ENCODE measurements around the gene ITGA5.

Gene ITGA5

GRCh38 chr12:54375259-54375579 is 43.8 kb downstream of the ITGA5 start:
- H3K27me3 Mint-ChIP-seq: no peaks in the 10 kb centered on the region
- no peak overlapping the region for H3K27ac Mint-ChIP-seq
- peaks cover 48% of the 10 kb centered on the region for H3K4me1 Mint-ChIP-seq
- no peaks in the 10 kb centered on the region for H3K9me3 Mint-ChIP-seq
- no peak overlapping the region for H3K4me3 Mint-ChIP-seq
- ATAC-seq (no peak), DNase-seq (no peak)

- no peak overlapping the region for H3K4me3 Mint-ChIP-seq
- no peak for ATAC-seq
- peaks cover 45% of the 10 kb centered on the region for H3K4me1 Mint-ChIP-seq
- no peaks in the 10 kb centered on the region for H3K9me3 Mint-ChIP-seq
- H3K27ac Mint-ChIP-seq: no peak overlapping the region
- no peaks in the 10 kb centered on the region for H3K27me3 Mint-ChIP-seq
- DNase-seq: no peak
Observed at GRCh38 chr12:54374562-54375258, 44.4 kb downstream of the ITGA5 start.

GRCh38 chr12:54373649-54374561 is 45.2 kb downstream of the ITGA5 start:
- peak overlapping the region; percentile 16 to 69 for H3K27ac Mint-ChIP-seq
- peaks cover 45% of the 10 kb centered on the region for H3K4me1 Mint-ChIP-seq
- peak overlapping the region in 1 of 2 donors; percentile 3 for H3K4me3 Mint-ChIP-seq
- DNase-seq (peak in 1 of 2 donors; percentile 40), ATAC-seq (peak; percentile 63)
- no peaks in the 10 kb centered on the region for H3K27me3 Mint-ChIP-seq
- no peaks in the 10 kb centered on the region for H3K9me3 Mint-ChIP-seq

GRCh38 chr12:54372113-54372806 is 46.8 kb downstream of the ITGA5 start:
- no peaks in the 10 kb centered on the region for H3K9me3 Mint-ChIP-seq
- H3K4me1 Mint-ChIP-seq: peaks cover 50% of the 10 kb centered on the region
- H3K4me3 Mint-ChIP-seq: no peak overlapping the region
- DNase-seq (no peak), ATAC-seq (no peak)
- H3K27ac Mint-ChIP-seq: peak overlapping the region; percentile 35 to 72
- no peaks in the 10 kb centered on the region for H3K27me3 Mint-ChIP-seq

GRCh38 chr12:54371328-54372112 is 47.5 kb downstream of the ITGA5 start:
- no peak for DNase-seq
- no peak for ATAC-seq
- no peaks in the 10 kb centered on the region for H3K9me3 Mint-ChIP-seq
- no peaks in the 10 kb centered on the region for H3K27me3 Mint-ChIP-seq
- peaks cover 50% of the 10 kb centered on the region for H3K4me1 Mint-ChIP-seq
- H3K27ac Mint-ChIP-seq: peak overlapping the region; percentile 35 to 72
- no peak overlapping the region for H3K4me3 Mint-ChIP-seq

GRCh38 chr12:54370171-54370730 is 48.8 kb downstream of the ITGA5 start:
- DNase-seq (no peak), ATAC-seq (peak; percentile 16)
- Mint-ChIP-seq H3K4me1 (peaks cover 50% of the 10 kb centered on the region), H3K4me3 (no peak overlapping the region), H3K9me3 (no peaks in the 10 kb centered on the region), H3K27ac (no peak overlapping the region), H3K27me3 (no peaks in the 10 kb centered on the region)

- peaks cover 47% of the 10 kb centered on the region for H3K4me1 Mint-ChIP-seq
- H3K9me3 Mint-ChIP-seq: no peaks in the 10 kb centered on the region
- DNase-seq: no peak
- H3K27ac Mint-ChIP-seq: no peak overlapping the region
- ATAC-seq: no peak
- peak overlapping the region in 1 of 2 donors; percentile 50 for H3K4me3 Mint-ChIP-seq
- no peaks in the 10 kb centered on the region for H3K27me3 Mint-ChIP-seq
Observed at GRCh38 chr12:54369597-54370131, 49.4 kb downstream of the ITGA5 start.

GRCh38 chr12:54368709-54369596 is 50.1 kb downstream of the ITGA5 start:
- Mint-ChIP-seq H3K4me1 (peaks cover 49% of the 10 kb centered on the region), H3K27me3 (no peaks in the 10 kb centered on the region), H3K27ac (no peak overlapping the region), H3K9me3 (no peaks in the 10 kb centered on the region), H3K4me3 (peak overlapping the region; percentile 50 to 58)
- peak; percentile 70 for ATAC-seq
- DNase-seq: peak; percentile 83 to 85

- Mint-ChIP-seq H3K4me3 (peak overlapping the region; percentile 27 to 58), H3K27me3 (no peaks in the 10 kb centered on the region), H3K4me1 (peaks cover 49% of the 10 kb centered on the region), H3K9me3 (no peaks in the 10 kb centered on the region), H3K27ac (peak overlapping the region in 1 of 2 donors; percentile 64)
- DNase-seq (no peak), ATAC-seq (peak; percentile 2)
Observed at GRCh38 chr12:54368025-54368708, 50.9 kb downstream of the ITGA5 start.

- DNase-seq (peak in 1 of 2 donors; percentile 71), ATAC-seq (peak; percentile 81)
- H3K27ac Mint-ChIP-seq: peak within 1 kb of the TSS; percentile 9 to 95
- peaks cover 43% of the 10 kb centered on the region for H3K4me1 Mint-ChIP-seq
- no peaks in the 10 kb centered on the region for H3K27me3 Mint-ChIP-seq
- H3K9me3 Mint-ChIP-seq: no peaks in the 10 kb centered on the region
- peak within 1 kb of the TSS; percentile 59 to 70 for H3K4me3 Mint-ChIP-seq
Observed at GRCh38 chr12:54364413-54364812, 54.7 kb downstream of the ITGA5 start, which contains the start of gene GPR84. GPR84 (minus strand) TSS chr12:54364486; CDS start chr12:54363851, 635 bp downstream.

- H3K27ac Mint-ChIP-seq: peak overlapping the region in 1 of 2 donors; percentile 95
- H3K27me3 Mint-ChIP-seq: no peaks in the 10 kb centered on the region
- peaks cover 35% of the 10 kb centered on the region for H3K4me1 Mint-ChIP-seq
- peak overlapping the region; percentile 59 to 70 for H3K4me3 Mint-ChIP-seq
- no peak for ATAC-seq
- H3K9me3 Mint-ChIP-seq: no peaks in the 10 kb centered on the region
- DNase-seq: no peak
Observed at GRCh38 chr12:54363618-54364017, 55.4 kb downstream of the ITGA5 start.

GRCh38 chr12:54363047-54363446 is 56.0 kb downstream of the ITGA5 start:
- no peaks in the 10 kb centered on the region for H3K27me3 Mint-ChIP-seq
- H3K4me3 Mint-ChIP-seq: peak overlapping the region in 1 of 2 donors; percentile 70
- DNase-seq (no peak), ATAC-seq (no peak)
- peaks cover 29% of the 10 kb centered on the region for H3K4me1 Mint-ChIP-seq
- H3K27ac Mint-ChIP-seq: peak overlapping the region in 1 of 2 donors; percentile 15
- H3K9me3 Mint-ChIP-seq: no peaks in the 10 kb centered on the region

- no peaks in the 10 kb centered on the region for H3K27me3 Mint-ChIP-seq
- no peak for ATAC-seq
- H3K27ac Mint-ChIP-seq: no peak overlapping the region
- no peaks in the 10 kb centered on the region for H3K9me3 Mint-ChIP-seq
- peak in 1 of 2 donors; percentile 49 for DNase-seq
- peaks cover 28% of the 10 kb centered on the region for H3K4me1 Mint-ChIP-seq
- H3K4me3 Mint-ChIP-seq: peak overlapping the region; percentile 11 to 22
Observed at GRCh38 chr12:54360717-54361456, 58.2 kb downstream of the ITGA5 start.
